WI38 (cell line): ENCODE results near the gene SH3TC2.

Experiments used
- H3K4me3 ChIP-seq: 2 replicates; pipeline ENCODE4 v1.5.1; 2011; ENCODE audit warnings: low read depth, mild to moderate bottlenecking, control low read depth, low read length
- CTCF ChIP-seq: IDR thresholded peaks from 2 replicates; pipeline ENCODE4 v1.5.1; 2012; ENCODE audit warnings: low read depth, mild to moderate bottlenecking, control low read depth, low read length

The SH3TC2 gene

GRCh38 chr5:149013796-149014195, 49.1 kb downstream of the SH3TC2 start:
- no peak overlapping the region for H3K4me3 ChIP-seq
- TF ChIP-seq CTCF = no peak

GRCh38 chr5:149012350-149012749, 50.5 kb downstream of the SH3TC2 start:
- H3K4me3 ChIP-seq = no peak overlapping the region
- no peak for TF ChIP-seq CTCF

GRCh38 chr5:149011728-149012127, 51.1 kb downstream of the SH3TC2 start:
- no peak for TF ChIP-seq CTCF
- no peak overlapping the region for H3K4me3 ChIP-seq

- no peak for TF ChIP-seq CTCF
- no peak overlapping the region for H3K4me3 ChIP-seq
These were observed 51.8 kb downstream of the SH3TC2 start for GRCh38 chr5:149011084-149011483.

GRCh38 chr5:149007174-149007573, 55.7 kb downstream of the SH3TC2 start:
- no peak for TF ChIP-seq CTCF
- no peak overlapping the region for H3K4me3 ChIP-seq

DNA sequence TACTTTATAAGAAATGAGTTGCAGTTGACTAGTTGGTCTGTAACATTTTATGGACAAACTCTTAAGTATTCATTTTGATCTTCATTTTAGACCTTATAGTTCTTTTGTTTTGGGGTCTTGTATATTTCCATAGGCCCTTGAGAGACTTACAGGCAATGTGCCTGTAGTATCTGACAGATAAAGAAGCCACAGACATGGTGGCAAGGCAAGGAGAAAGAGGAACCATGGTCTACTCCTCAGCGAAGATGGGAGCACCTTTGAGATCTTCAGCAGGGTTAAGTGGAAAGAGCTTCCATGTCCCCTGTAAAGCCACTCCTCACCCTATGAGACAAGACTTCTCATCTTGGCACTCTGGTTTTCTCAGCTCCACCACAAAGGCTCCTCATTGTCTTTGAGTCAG, 56.4 kb downstream of the SH3TC2 start:
- TF ChIP-seq CTCF = no peak
- H3K4me3 ChIP-seq = no peak overlapping the region

DNA sequence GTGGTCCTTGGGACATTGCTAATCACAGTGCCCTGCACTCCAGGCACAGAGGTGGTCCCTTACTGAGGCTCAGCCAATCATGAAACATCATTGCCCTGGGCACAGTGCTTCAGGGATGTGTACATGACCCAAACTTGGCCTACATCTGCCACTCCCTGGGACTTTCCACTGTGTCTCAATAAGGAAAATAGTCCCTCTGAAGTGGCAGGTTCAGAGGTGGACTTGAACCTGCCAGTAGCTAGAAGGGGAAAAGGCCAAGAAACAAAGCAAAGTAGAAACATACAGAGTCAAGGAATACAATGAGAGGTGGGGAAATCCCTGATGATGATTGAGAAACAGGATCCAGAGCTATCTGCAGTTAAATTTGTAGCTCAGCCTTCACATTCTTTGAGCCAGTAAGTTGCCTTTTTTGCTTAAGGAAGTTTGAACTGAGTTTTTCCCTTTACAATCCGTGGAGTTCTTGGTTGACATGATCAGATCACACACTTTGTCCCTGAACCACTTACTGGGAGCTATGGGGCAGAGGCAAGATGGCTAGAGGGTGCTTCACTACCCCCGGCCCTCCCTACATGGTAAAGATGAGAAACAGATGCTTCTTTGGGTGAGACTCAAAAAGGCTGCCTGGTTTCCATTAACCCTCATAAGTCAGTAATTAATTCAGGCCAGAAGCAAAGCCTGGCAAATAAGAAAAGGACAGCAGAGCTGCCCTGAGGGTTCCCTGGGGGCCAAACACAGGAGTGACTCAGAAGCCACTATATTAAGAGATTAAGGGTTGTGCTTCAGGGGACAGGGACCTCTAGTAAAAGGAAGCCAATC, 57.6 kb downstream of the SH3TC2 start:
- no peak for TF ChIP-seq CTCF
- no peak overlapping the region for H3K4me3 ChIP-seq
